SK-N-SH treated with all-trans-retinoic acid at 6 μM for 48 hours (cell line): ENCODE results near the gene SF3B3.

Experiments
- ATAC-seq: fragments of 200-7000 bp; cut with Tn5 transposase; 3 replicates; pipeline ENCODE4 v1.9.1; 2020; ENCODE audit warnings: mild to moderate bottlenecking, moderate library complexity
- ARNTL ChIP-seq: fragments of 450-650 bp; formaldehyde crosslinking; IDR thresholded peaks from 2 replicates; pipeline ENCODE4 v1.5.0; 2020; ENCODE audit warnings: low read depth, mild to moderate bottlenecking, moderate library complexity, borderline replicate concordance
- BACH2 ChIP-seq: fragments of 250-450 bp; sonication (Bioruptor Pico); IDR thresholded peaks from 2 replicates; pipeline ENCODE4 v1.9.0; 2021; ENCODE audit warnings: mild to moderate bottlenecking, borderline replicate concordance
- CSDC2 ChIP-seq: fragments of 250-450 bp; sonication (Bioruptor Pico); IDR thresholded peaks from 2 replicates; pipeline ENCODE4 v1.5.0; 2020; ENCODE audit warnings: mild to moderate bottlenecking, moderate library complexity
- ESRRG ChIP-seq: fragments of 250-450 bp; sonication (Bioruptor Pico); IDR thresholded peaks from 2 replicates; pipeline ENCODE4 v1.6.1; 2021; ENCODE audit warnings: mild to moderate bottlenecking
- GLIS3 ChIP-seq: fragments of 250-450 bp; sonication (Bioruptor Pico); IDR thresholded peaks from 2 replicates; pipeline ENCODE4 v1.5.0; 2020; ENCODE audit warnings: mild to moderate bottlenecking, moderate library complexity
- ISL1 ChIP-seq: fragments of 250-450 bp; sonication (Bioruptor Pico); IDR thresholded peaks from 2 replicates; pipeline ENCODE4 v2.1.2; 2022; ENCODE audit warnings: mild to moderate bottlenecking, moderate library complexity
- OSR1 ChIP-seq: fragments of 250-450 bp; sonication (Bioruptor Pico); IDR thresholded peaks from 2 replicates; pipeline ENCODE4 v1.8.0; 2022; ENCODE audit warnings: moderate library complexity, mild to moderate bottlenecking, inconsistent platforms
- PPARA ChIP-seq: fragments of 250-450 bp; sonication (Bioruptor Pico); IDR thresholded peaks from 2 replicates; pipeline ENCODE4 v1.5.0; 2020; ENCODE audit warnings: mild to moderate bottlenecking, borderline replicate concordance
- TOX ChIP-seq: fragments of 250-450 bp; sonication (Bioruptor Pico); IDR thresholded peaks from 2 replicates; pipeline ENCODE4 v1.8.0; 2021; ENCODE audit warnings: mild to moderate bottlenecking, moderate library complexity, borderline replicate concordance
- ZC3H10 ChIP-seq: fragments of 250-450 bp; sonication (Bioruptor Pico); IDR thresholded peaks from 2 replicates; pipeline ENCODE4 v1.5.1; 2021; ENCODE audit warnings: mild to moderate bottlenecking, moderate library complexity
- ZFP3 ChIP-seq: fragments of 250-450 bp; sonication (Bioruptor Pico); IDR thresholded peaks from 2 replicates; pipeline ENCODE4 v1.5.0; 2020; ENCODE audit warnings: mild to moderate bottlenecking, moderate library complexity
- ZFP30 ChIP-seq: fragments of 450-650 bp; formaldehyde crosslinking; IDR thresholded peaks from 2 replicates; pipeline ENCODE4 v1.5.0; 2022; ENCODE audit warnings: mild to moderate bottlenecking, moderate library complexity
- ZNF8 ChIP-seq: fragments of 450-650 bp; formaldehyde crosslinking; IDR thresholded peaks from 2 replicates; pipeline ENCODE4 v1.5.0; 2020; ENCODE audit warnings: mild to moderate bottlenecking, moderate library complexity
- TF ChIP-seq, protein P1 (sequence below): fragments of 250-450 bp; sonication (Bioruptor Pico); IDR thresholded peaks from 2 replicates; pipeline ENCODE4 v1.8.0; 2021; ENCODE audit warnings: low read depth, mild to moderate bottlenecking, moderate library complexity, borderline replicate concordance
- TF ChIP-seq, protein P2 (sequence below): fragments of 250-450 bp; sonication (Bioruptor Pico); IDR thresholded peaks from 2 replicates; pipeline ENCODE4 v1.5.1; 2020; ENCODE audit warnings: low read depth, mild to moderate bottlenecking, moderate library complexity
- TF ChIP-seq, protein P3 (sequence below): fragments of 250-450 bp; sonication (Bioruptor Pico); IDR thresholded peaks from 2 replicates; pipeline ENCODE4 v1.8.0; 2020; ENCODE audit warnings: mild to moderate bottlenecking, moderate library complexity, borderline replicate concordance
- TF ChIP-seq, protein P4 (sequence below): fragments of 250-450 bp; sonication (Bioruptor Pico); IDR thresholded peaks from 2 replicates; pipeline ENCODE4 v1.5.1; 2021; ENCODE audit warnings: mild to moderate bottlenecking, moderate library complexity
- TF ChIP-seq, protein P5 (sequence below): fragments of 250-450 bp; sonication (Bioruptor Pico); IDR thresholded peaks from 2 replicates; pipeline ENCODE4 v1.5.0; 2020; ENCODE audit warnings: mild to moderate bottlenecking, moderate library complexity

SF3B3 gene

DNA sequence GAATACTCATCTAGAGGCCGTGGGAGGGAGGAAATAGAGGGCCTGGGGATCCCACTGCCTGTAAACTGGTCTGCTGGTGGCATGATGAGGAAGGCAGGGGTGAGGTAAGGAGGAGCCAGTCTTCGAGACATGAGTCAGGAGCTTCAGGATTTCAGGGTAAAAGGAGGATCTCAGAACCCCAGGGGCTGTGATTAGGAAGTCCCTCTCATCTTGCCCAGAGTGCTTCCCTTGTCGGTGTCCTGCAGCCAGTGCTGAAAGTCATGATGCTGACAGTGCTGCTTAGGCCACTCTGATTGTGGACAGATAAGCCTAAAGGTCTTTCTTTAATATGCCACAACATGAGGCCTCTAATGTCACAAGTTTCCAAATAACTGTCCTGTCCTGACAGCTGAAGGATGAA, 29.8 kb upstream of the SF3B3 start (continued):
- TF ChIP-seq, protein P1, sequence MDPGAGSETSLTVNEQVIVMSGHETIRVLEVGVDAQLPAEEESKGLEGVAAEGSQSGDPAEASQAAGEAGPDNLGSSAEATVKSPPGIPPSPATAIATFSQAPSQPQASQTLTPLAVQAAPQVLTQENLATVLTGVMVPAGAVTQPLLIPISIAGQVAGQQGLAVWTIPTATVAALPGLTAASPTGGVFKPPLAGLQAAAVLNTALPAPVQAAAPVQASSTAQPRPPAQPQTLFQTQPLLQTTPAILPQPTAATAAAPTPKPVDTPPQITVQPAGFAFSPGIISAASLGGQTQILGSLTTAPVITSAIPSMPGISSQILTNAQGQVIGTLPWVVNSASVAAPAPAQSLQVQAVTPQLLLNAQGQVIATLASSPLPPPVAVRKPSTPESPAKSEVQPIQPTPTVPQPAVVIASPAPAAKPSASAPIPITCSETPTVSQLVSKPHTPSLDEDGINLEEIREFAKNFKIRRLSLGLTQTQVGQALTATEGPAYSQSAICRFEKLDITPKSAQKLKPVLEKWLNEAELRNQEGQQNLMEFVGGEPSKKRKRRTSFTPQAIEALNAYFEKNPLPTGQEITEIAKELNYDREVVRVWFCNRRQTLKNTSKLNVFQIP (CRISPR knock-in tag) = no peak
- TF ChIP-seq BACH2 = no peak
- TF ChIP-seq, protein P2, sequence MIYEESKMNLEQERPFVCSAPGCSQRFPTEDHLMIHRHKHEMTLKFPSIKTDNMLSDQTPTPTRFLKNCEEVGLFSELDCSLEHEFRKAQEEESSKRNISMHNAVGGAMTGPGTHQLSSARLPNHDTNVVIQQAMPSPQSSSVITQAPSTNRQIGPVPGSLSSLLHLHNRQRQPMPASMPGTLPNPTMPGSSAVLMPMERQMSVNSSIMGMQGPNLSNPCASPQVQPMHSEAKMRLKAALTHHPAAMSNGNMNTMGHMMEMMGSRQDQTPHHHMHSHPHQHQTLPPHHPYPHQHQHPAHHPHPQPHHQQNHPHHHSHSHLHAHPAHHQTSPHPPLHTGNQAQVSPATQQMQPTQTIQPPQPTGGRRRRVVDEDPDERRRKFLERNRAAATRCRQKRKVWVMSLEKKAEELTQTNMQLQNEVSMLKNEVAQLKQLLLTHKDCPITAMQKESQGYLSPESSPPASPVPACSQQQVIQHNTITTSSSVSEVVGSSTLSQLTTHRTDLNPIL (CRISPR knock-in tag) = no peak
- no peak for TF ChIP-seq ZNF8 (CRISPR knock-in tag)
- TF ChIP-seq ZFP3 (CRISPR knock-in tag) = no peak
- no peak for TF ChIP-seq PPARA
- TF ChIP-seq ZFP30 = no peak
- TF ChIP-seq ZC3H10 (CRISPR knock-in tag) = no peak
- TF ChIP-seq OSR1 (CRISPR knock-in tag) = no peak

DNA sequence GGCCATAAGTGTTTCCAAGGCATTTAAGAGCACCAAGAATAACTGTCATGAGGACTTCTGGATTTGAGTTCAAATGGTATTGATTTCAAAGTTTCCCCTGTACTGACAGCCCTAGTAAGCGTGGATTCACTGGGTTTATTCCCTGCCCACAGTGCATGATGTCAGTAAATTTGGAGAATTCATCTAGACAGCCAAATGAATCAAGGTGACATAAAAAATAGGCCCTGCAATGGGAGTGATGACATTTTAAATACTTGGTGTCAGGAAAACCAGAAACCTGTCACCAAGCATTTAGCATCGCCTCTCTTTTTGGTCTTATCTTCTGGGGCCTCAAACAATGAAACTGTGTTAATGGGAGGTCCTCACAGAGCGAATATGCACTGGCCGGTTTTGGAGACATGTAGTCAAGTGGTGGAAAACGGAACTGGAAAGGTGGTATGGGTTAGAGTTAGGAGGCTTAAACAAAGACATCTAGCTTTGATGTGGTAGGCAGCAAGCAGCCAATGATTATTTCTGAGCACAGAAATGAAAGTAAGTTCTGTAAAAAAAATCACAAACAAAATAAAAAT, 29.3 kb upstream of the SF3B3 start:
- TF ChIP-seq CSDC2 (CRISPR knock-in tag) (no peak), ZFP30 (no peak), ISL1 (no peak), OSR1 (CRISPR knock-in tag) (no peak)
- TF ChIP-seq, protein P3, sequence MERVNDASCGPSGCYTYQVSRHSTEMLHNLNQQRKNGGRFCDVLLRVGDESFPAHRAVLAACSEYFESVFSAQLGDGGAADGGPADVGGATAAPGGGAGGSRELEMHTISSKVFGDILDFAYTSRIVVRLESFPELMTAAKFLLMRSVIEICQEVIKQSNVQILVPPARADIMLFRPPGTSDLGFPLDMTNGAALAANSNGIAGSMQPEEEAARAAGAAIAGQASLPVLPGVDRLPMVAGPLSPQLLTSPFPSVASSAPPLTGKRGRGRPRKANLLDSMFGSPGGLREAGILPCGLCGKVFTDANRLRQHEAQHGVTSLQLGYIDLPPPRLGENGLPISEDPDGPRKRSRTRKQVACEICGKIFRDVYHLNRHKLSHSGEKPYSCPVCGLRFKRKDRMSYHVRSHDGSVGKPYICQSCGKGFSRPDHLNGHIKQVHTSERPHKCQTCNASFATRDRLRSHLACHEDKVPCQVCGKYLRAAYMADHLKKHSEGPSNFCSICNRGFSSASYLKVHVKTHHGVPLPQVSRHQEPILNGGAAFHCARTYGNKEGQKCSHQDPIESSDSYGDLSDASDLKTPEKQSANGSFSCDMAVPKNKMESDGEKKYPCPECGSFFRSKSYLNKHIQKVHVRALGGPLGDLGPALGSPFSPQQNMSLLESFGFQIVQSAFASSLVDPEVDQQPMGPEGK (CRISPR knock-in tag) = no peak
- TF ChIP-seq, protein P2 (CRISPR knock-in tag) = no peak
- TF ChIP-seq, all 23 proteins: peak for 0
- ATAC-seq = no peak

DNA sequence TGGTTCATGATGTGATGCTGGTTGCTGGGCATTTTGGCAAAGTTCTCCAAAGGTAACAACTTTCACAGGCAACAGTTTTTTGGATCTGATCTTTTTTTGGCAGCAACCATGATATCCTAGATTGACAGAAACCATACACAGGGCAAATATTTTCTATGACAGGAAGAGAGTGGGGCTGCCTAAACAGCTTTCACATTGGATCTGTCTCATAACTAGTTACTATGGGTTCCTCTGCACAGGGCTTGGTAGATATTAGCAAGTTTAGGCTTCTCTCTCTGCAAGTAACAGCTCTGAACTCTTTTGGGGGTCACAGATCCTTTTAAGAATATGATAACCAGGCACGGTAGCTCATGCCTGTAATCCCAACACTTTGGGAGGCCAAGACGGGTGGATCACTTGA, 28.8 kb upstream of the SF3B3 start:
- ATAC-seq = no peak
- TF ChIP-seq ZFP3 (CRISPR knock-in tag) (no peak), PPARA (no peak), ZNF8 (CRISPR knock-in tag) (no peak), ESRRG (no peak), ISL1 (no peak), ARNTL (CRISPR knock-in tag) (no peak), BACH2 (no peak), GLIS3 (CRISPR knock-in tag) (no peak)
- TF ChIP-seq, protein P3 (CRISPR knock-in tag) = no peak

DNA sequence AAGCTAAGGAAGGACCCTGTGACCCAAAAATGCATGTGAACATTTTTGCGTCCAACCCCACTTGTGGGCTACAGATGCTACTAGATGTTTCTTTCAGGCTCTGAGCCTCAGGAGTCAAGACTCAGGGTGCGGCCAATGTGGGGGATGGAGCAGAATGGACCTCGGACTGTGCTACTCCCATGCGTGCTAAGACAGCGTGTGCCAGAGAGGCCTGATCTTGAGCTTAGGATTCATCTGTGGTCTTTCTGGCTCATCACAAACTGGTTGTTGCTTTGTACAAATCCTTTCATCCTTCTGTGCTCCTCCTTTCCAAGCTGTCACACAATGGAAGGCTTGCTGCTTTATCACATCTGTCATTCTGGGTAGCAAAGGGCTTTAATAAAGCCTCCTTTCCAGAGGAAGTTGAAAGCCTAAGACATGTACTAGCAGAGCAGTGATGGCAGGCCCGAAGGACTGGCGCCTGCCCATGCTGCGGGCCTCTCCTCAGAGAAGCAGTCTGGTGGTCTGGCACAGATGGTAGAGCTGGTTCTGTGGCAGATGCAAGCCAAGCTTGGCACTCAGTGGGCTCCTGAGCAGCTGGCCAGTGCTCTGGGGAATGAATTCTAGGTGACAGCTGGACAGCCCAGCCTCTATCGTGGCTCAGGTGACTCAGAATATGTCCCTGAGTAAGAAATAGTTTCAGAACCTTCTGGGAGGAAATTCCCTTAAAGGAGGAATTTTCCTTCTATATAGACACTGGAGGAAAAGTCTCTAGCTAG, 28.0 kb upstream of the SF3B3 start:
- ATAC-seq = no peak
- TF ChIP-seq TOX (CRISPR knock-in tag) (no peak), ZFP3 (CRISPR knock-in tag) (no peak), ESRRG (no peak)
- TF ChIP-seq, protein P4, sequence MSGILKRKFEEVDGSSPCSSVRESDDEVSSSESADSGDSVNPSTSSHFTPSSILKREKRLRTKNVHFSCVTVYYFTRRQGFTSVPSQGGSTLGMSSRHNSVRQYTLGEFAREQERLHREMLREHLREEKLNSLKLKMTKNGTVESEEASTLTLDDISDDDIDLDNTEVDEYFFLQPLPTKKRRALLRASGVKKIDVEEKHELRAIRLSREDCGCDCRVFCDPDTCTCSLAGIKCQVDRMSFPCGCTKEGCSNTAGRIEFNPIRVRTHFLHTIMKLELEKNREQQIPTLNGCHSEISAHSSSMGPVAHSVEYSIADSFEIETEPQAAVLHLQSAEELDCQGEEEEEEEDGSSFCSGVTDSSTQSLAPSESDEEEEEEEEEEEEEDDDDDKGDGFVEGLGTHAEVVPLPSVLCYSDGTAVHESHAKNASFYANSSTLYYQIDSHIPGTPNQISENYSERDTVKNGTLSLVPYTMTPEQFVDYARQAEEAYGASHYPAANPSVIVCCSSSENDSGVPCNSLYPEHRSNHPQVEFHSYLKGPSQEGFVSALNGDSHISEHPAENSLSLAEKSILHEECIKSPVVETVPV (CRISPR knock-in tag) = no peak
- TF ChIP-seq, protein P5, sequence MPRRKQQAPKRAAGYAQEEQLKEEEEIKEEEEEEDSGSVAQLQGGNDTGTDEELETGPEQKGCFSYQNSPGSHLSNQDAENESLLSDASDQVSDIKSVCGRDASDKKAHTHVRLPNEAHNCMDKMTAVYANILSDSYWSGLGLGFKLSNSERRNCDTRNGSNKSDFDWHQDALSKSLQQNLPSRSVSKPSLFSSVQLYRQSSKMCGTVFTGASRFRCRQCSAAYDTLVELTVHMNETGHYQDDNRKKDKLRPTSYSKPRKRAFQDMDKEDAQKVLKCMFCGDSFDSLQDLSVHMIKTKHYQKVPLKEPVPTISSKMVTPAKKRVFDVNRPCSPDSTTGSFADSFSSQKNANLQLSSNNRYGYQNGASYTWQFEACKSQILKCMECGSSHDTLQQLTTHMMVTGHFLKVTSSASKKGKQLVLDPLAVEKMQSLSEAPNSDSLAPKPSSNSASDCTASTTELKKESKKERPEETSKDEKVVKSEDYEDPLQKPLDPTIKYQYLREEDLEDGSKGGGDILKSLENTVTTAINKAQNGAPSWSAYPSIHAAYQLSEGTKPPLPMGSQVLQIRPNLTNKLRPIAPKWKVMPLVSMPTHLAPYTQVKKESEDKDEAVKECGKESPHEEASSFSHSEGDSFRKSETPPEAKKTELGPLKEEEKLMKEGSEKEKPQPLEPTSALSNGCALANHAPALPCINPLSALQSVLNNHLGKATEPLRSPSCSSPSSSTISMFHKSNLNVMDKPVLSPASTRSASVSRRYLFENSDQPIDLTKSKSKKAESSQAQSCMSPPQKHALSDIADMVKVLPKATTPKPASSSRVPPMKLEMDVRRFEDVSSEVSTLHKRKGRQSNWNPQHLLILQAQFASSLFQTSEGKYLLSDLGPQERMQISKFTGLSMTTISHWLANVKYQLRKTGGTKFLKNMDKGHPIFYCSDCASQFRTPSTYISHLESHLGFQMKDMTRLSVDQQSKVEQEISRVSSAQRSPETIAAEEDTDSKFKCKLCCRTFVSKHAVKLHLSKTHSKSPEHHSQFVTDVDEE = no peak
- TF ChIP-seq, protein P1 (CRISPR knock-in tag) = no peak
